Stimulated activated CD8-positive, alpha-beta memory T cell treated with anti-CD3 and anti-CD28 coated beads, Interleukin-4, amount 100 ng/mL, for 1 hour (primary cell): ENCODE measurements around the gene PGLYRP4.
"Not testable (repeated sequence)": the region's sequence is repeated elsewhere in the genome, so short reads cannot be mapped to it uniquely, and the experiment has no call there.

ENCODE experiments used
- DNase-seq, 2 donors: peaks; one replicate each; pipeline ENCODE4 v3.0.0-alpha.2; 2020; ENCODE audit warnings: low read depth in 2 of 2, low spot score in 1 of 2

The PGLYRP4 gene

GRCh38 chr1:153357076-153357852, 8.6 kb upstream of the PGLYRP4 start:
- no peak for DNase-seq

- no peak for DNase-seq
Observed at GRCh38 chr1:153356392-153357075, 7.9 kb upstream of the PGLYRP4 start.

GRCh38 chr1:153355445-153356071, 6.9 kb upstream of the PGLYRP4 start:
- no peak for DNase-seq

- DNase-seq: no peak
Observed at GRCh38 chr1:153354515-153355193, 6.0 kb upstream of the PGLYRP4 start.

- no peak for DNase-seq
Observed at GRCh38 chr1:153353226-153353947, 4.7 kb upstream of the PGLYRP4 start.

GRCh38 chr1:153352523-153352922, 3.9 kb upstream of the PGLYRP4 start:
- DNase-seq: peak; percentile 14 to 35

GRCh38 chr1:153350321-153350957, 1.8 kb upstream of the PGLYRP4 start:
- no peak for DNase-seq

GRCh38 chr1:153349363-153350320, 1.0 kb upstream of the PGLYRP4 start:
- no peak for DNase-seq

- DNase-seq: no peak
Observed at GRCh38 chr1:153347856-153348255, 785 bp downstream of the PGLYRP4 start.

GRCh38 chr1:153347049-153347448, 1.6 kb downstream of the PGLYRP4 start:
- DNase-seq: not testable (repeated sequence)

GRCh38 chr1:153346077-153346723, 2.4 kb downstream of the PGLYRP4 start:
- no peak for DNase-seq

GRCh38 chr1:153345187-153346076, 3.2 kb downstream of the PGLYRP4 start:
- DNase-seq: no peak

- DNase-seq: no peak
Observed at GRCh38 chr1:153344718-153345025, 4.0 kb downstream of the PGLYRP4 start.

GRCh38 chr1:153343811-153344717, 4.6 kb downstream of the PGLYRP4 start:
- no peak for DNase-seq

- no peak for DNase-seq
Observed at GRCh38 chr1:153343040-153343681, 5.5 kb downstream of the PGLYRP4 start.

- DNase-seq: no peak
Observed at GRCh38 chr1:153342178-153342577, 6.5 kb downstream of the PGLYRP4 start.
